CD8-positive, alpha-beta memory T cell (primary cell): ENCODE measurements around the gene PATJ. TPM values are rescaled to one million over a fixed set of nuclear protein-coding genes. Genes with fewer than 3 reads are reported as not detected.

Source experiments
- CTCF ChIA-PET: fragments of 350-600 bp; sonication (Branson Sonifier 250); formaldehyde crosslinking; loops from one replicate; lab custom pipeline; 2021; ENCODE audit warnings: antibody characterized with exemption; lab: Charles Lee
- POLR2A ChIA-PET: fragments of 350-600 bp; sonication (Branson Sonifier 250); formaldehyde crosslinking; loops from one replicate; lab custom pipeline; 2021; ENCODE audit warnings: antibody characterized with exemption; lab: Charles Lee
- DNase-seq, 5 donors: peaks; one replicate each; pipeline versions ENCODE4 v3.0.0 to v3.0.0-alpha.2; 2020 to 2022; ENCODE audit warnings: mixed read lengths in 1 of 5
- H3K27ac ChIP-seq: one replicate; pipeline ENCODE4 v1.7.0; 2013; ENCODE audit warnings: low read depth, mild to moderate bottlenecking, low read length, moderate library complexity
- H3K27me3 ChIP-seq: 2 replicates; pipeline ENCODE4 v1.7.0; 2013; ENCODE audit warnings: low read length, mild to moderate bottlenecking; ENCODE audit not compliant: insufficient read depth, poor library complexity, severe bottlenecking
- H3K36me3 ChIP-seq: 2 replicates; pipeline ENCODE4 v1.7.0; 2013; ENCODE audit warnings: mild to moderate bottlenecking, low read length, moderate library complexity; ENCODE audit not compliant: insufficient read depth
- H3K4me1 ChIP-seq: 2 replicates; pipeline ENCODE4 v1.7.0; 2013; ENCODE audit warnings: mild to moderate bottlenecking, low read length, moderate library complexity; ENCODE audit not compliant: insufficient read depth
- H3K4me3 ChIP-seq: 2 replicates; pipeline ENCODE4 v1.7.0; 2013; ENCODE audit warnings: mild to moderate bottlenecking, low read length
- H3K9me3 ChIP-seq: 2 replicates; pipeline ENCODE4 v1.7.0; 2013; ENCODE audit warnings: mild to moderate bottlenecking, low read length
- H3K27ac Mint-ChIP-seq, 8 donors: one replicate each; pipeline ENCODE4 v1.8.0; 2020 to 2021; ENCODE audit warnings: mixed read lengths in 8 of 8, mild to moderate bottlenecking in 6 of 8, inconsistent platforms in 3 of 8, moderate library complexity in 3 of 8
- H3K27me3 Mint-ChIP-seq, 2 donors: one replicate each; pipeline ENCODE4 v1.8.0; 2020 to 2021; ENCODE audit warnings: mixed read lengths in 2 of 2, mild to moderate bottlenecking in 1 of 2, moderate library complexity in 1 of 2
- H3K36me3 Mint-ChIP-seq, 3 donors: one replicate each; pipeline ENCODE4 v1.8.0; 2020 to 2021; ENCODE audit warnings: mixed read lengths in 3 of 3, inconsistent platforms in 1 of 3, mild to moderate bottlenecking in 1 of 3
- H3K4me1 Mint-ChIP-seq, 3 donors: one replicate each; pipeline ENCODE4 v1.8.0; 2020 to 2021; ENCODE audit warnings: mixed read lengths in 3 of 3, inconsistent platforms in 1 of 3, mild to moderate bottlenecking in 1 of 3
- H3K4me3 Mint-ChIP-seq, 7 donors: one replicate each; pipeline ENCODE4 v1.8.0; 2020 to 2021; ENCODE audit warnings: mixed read lengths in 7 of 7, mild to moderate bottlenecking in 6 of 7, moderate library complexity in 4 of 7, inconsistent platforms in 2 of 7
- H3K9me3 Mint-ChIP-seq, 5 donors: one replicate each; pipeline ENCODE4 v1.8.0; 2020 to 2022; ENCODE audit warnings: mixed read lengths in 5 of 5, mild to moderate bottlenecking in 3 of 5, moderate library complexity in 2 of 5, inconsistent platforms in 1 of 5
- polyA plus RNA-seq: library from polyadenylated mRNA; unstranded; fragments of 300-500 nt; fragmentation: Illumina TruSeq; gene quantifications from one replicate; pipeline ENCODE4 v1.2.3, GENCODE V29; 2021
- total RNA-seq, 2 experiments: library from RNA; stranded (reverse); gene quantifications; one replicate each; pipeline ENCODE4 v1.2.3, GENCODE V29; 2021

Gene PATJ
- total and polyA plus RNA-seq, 3 experiments from 2014 or later: 9.8 to 24.4 (median 10.3) TPM

- Mint-ChIP-seq H3K36me3 (peaks cover 2 to 4% (median 3%) of the 10 kb centered on the region in 3 donors), H3K9me3 (no peaks in the 10 kb centered on the region), H3K4me1 (no peaks in the 10 kb centered on the region), H3K27ac (no peak overlapping the region), H3K4me3 (no peak overlapping the region), H3K27me3 (no peaks in the 10 kb centered on the region)
- DNase-seq: no peak
- Histone ChIP-seq H3K4me3 (no peak overlapping the region), H3K9me3 (no peaks in the 10 kb centered on the region), H3K4me1 (no peaks in the 10 kb centered on the region), H3K27ac (no peak overlapping the region), H3K27me3 (no peaks in the 10 kb centered on the region), H3K36me3 (no peaks in the 10 kb centered on the region)
- ChIA-PET CTCF (no interaction called here), POLR2A (no interaction called here)
Measured at GRCh38 chr1:61983236-61983635, 241.0 kb downstream of the PATJ start.

GRCh38 chr1:61992257-61992656, 250.0 kb downstream of the PATJ start:
- Mint-ChIP-seq H3K27ac (no peak overlapping the region), H3K9me3 (no peaks in the 10 kb centered on the region), H3K27me3 (no peaks in the 10 kb centered on the region), H3K36me3 (peaks cover 22 to 37% (median 23%) of the 10 kb centered on the region in 3 donors), H3K4me3 (no peak overlapping the region), H3K4me1 (no peaks in the 10 kb centered on the region)
- Histone ChIP-seq H3K27me3 (no peaks in the 10 kb centered on the region), H3K27ac (no peak overlapping the region), H3K4me1 (no peaks in the 10 kb centered on the region), H3K36me3 (peaks cover 7% of the 10 kb centered on the region), H3K9me3 (no peaks in the 10 kb centered on the region), H3K4me3 (no peak overlapping the region)
- no peak for DNase-seq
- ChIA-PET CTCF (no interaction called here), POLR2A (no interaction called here)

GRCh38 chr1:61993331-61993961, 251.2 kb downstream of the PATJ start:
- H3K27ac Mint-ChIP-seq: no peak overlapping the region
- no peaks in the 10 kb centered on the region for H3K4me1 ChIP-seq
- ChIA-PET CTCF (no interaction called here), POLR2A (no interaction called here)
- no peaks in the 10 kb centered on the region for H3K9me3 Mint-ChIP-seq
- H3K4me1 Mint-ChIP-seq: no peaks in the 10 kb centered on the region
- H3K9me3 ChIP-seq: no peaks in the 10 kb centered on the region
- H3K27me3 ChIP-seq: no peaks in the 10 kb centered on the region
- no peaks in the 10 kb centered on the region for H3K27me3 Mint-ChIP-seq
- peaks cover 7% of the 10 kb centered on the region for H3K36me3 ChIP-seq
- no peak overlapping the region for H3K4me3 ChIP-seq
- peaks cover 22 to 43% (median 23%) of the 10 kb centered on the region in 3 donors for H3K36me3 Mint-ChIP-seq
- no peak overlapping the region for H3K27ac ChIP-seq
- no peak overlapping the region for H3K4me3 Mint-ChIP-seq
- no peak for DNase-seq

- Mint-ChIP-seq H3K36me3 (peaks cover 25 to 51% (median 35%) of the 10 kb centered on the region in 3 donors), H3K9me3 (peaks cover 0 to under 1% (median 0%) of the 10 kb centered on the region in 5 donors), H3K4me3 (no peak overlapping the region), H3K4me1 (no peaks in the 10 kb centered on the region), H3K27me3 (no peaks in the 10 kb centered on the region), H3K27ac (no peak overlapping the region)
- no peak for DNase-seq
- CTCF ChIA-PET: no interaction called here
- peaks cover 7% of the 10 kb centered on the region for H3K36me3 ChIP-seq
- POLR2A ChIA-PET: no interaction called here
- H3K27me3 ChIP-seq: no peaks in the 10 kb centered on the region
- H3K4me3 ChIP-seq: no peak overlapping the region
- no peak overlapping the region for H3K27ac ChIP-seq
- no peaks in the 10 kb centered on the region for H3K4me1 ChIP-seq
- H3K9me3 ChIP-seq: no peaks in the 10 kb centered on the region
Measured at GRCh38 chr1:61995641-61996040, 253.4 kb downstream of the PATJ start.

- Mint-ChIP-seq H3K36me3 (peaks cover 21 to 44% (median 35%) of the 10 kb centered on the region in 3 donors), H3K4me3 (no peak overlapping the region), H3K9me3 (peaks cover 0 to 3% (median 0%) of the 10 kb centered on the region in 5 donors), H3K27ac (no peak overlapping the region), H3K27me3 (no peaks in the 10 kb centered on the region), H3K4me1 (no peaks in the 10 kb centered on the region)
- H3K27ac ChIP-seq: no peak overlapping the region
- DNase-seq: no peak
- H3K4me3 ChIP-seq: no peak overlapping the region
- H3K27me3 ChIP-seq: no peaks in the 10 kb centered on the region
- ChIA-PET POLR2A (no interaction called here), CTCF (no interaction called here)
- H3K4me1 ChIP-seq: no peaks in the 10 kb centered on the region
- peaks cover 7% of the 10 kb centered on the region for H3K36me3 ChIP-seq
- no peaks in the 10 kb centered on the region for H3K9me3 ChIP-seq
Measured at GRCh38 chr1:61997123-61997522, 254.8 kb downstream of the PATJ start.

GRCh38 chr1:62003777-62004176, 261.5 kb downstream of the PATJ start:
- CTCF ChIA-PET: no interaction called here
- H3K4me3 Mint-ChIP-seq: no peak overlapping the region
- Histone ChIP-seq H3K4me1 (no peaks in the 10 kb centered on the region), H3K27me3 (no peaks in the 10 kb centered on the region), H3K27ac (no peak overlapping the region), H3K36me3 (no peaks in the 10 kb centered on the region), H3K9me3 (no peaks in the 10 kb centered on the region), H3K4me3 (no peak overlapping the region)
- no peak for DNase-seq
- H3K9me3 Mint-ChIP-seq: peaks cover 0 to 3% (median 0%) of the 10 kb centered on the region in 5 donors
- no peaks in the 10 kb centered on the region for H3K4me1 Mint-ChIP-seq
- H3K27me3 Mint-ChIP-seq: no peaks in the 10 kb centered on the region
- POLR2A ChIA-PET: no interaction called here
- no peak overlapping the region for H3K27ac Mint-ChIP-seq
- peaks cover 8 to 31% (median 27%) of the 10 kb centered on the region in 3 donors for H3K36me3 Mint-ChIP-seq

GRCh38 chr1:62006690-62007089, 264.4 kb downstream of the PATJ start:
- Mint-ChIP-seq H3K4me1 (no peaks in the 10 kb centered on the region), H3K4me3 (no peak overlapping the region), H3K9me3 (no peaks in the 10 kb centered on the region), H3K27ac (no peak overlapping the region), H3K27me3 (no peaks in the 10 kb centered on the region), H3K36me3 (peaks cover 14 to 33% (median 27%) of the 10 kb centered on the region in 3 donors)
- CTCF ChIA-PET: no interaction called here
- DNase-seq: no peak
- Histone ChIP-seq H3K9me3 (no peaks in the 10 kb centered on the region), H3K27ac (no peak overlapping the region), H3K4me1 (no peaks in the 10 kb centered on the region), H3K4me3 (no peak overlapping the region), H3K27me3 (no peaks in the 10 kb centered on the region), H3K36me3 (no peaks in the 10 kb centered on the region)
- POLR2A ChIA-PET: no interaction called here

- Mint-ChIP-seq H3K27ac (no peak overlapping the region), H3K36me3 (peaks cover 15 to 33% (median 25%) of the 10 kb centered on the region in 3 donors), H3K4me1 (no peaks in the 10 kb centered on the region), H3K4me3 (no peak overlapping the region), H3K27me3 (no peaks in the 10 kb centered on the region), H3K9me3 (no peaks in the 10 kb centered on the region)
- ChIA-PET POLR2A (no interaction called here), CTCF (interaction anchor here (1.0 kb wide), 1 partner anchor 72 kb away, joined by 3 read pairs; no protein-coding TSS in a partner anchor)
- Histone ChIP-seq H3K9me3 (no peaks in the 10 kb centered on the region), H3K27ac (no peak overlapping the region), H3K4me1 (no peaks in the 10 kb centered on the region), H3K27me3 (no peaks in the 10 kb centered on the region), H3K36me3 (no peaks in the 10 kb centered on the region), H3K4me3 (no peak overlapping the region)
- no peak for DNase-seq
Measured at GRCh38 chr1:62011006-62011405, 268.7 kb downstream of the PATJ start.
